ENCODE data around the gene IFNL4. TPM values are rescaled to one million over a fixed set of nuclear protein-coding genes. Genes with fewer than 3 reads are reported as not detected.

Gene IFNL4
- total and polyA plus RNA-seq, 9 donors, result 0.17 to 0.23 TPM; not detected in 7

DNA sequence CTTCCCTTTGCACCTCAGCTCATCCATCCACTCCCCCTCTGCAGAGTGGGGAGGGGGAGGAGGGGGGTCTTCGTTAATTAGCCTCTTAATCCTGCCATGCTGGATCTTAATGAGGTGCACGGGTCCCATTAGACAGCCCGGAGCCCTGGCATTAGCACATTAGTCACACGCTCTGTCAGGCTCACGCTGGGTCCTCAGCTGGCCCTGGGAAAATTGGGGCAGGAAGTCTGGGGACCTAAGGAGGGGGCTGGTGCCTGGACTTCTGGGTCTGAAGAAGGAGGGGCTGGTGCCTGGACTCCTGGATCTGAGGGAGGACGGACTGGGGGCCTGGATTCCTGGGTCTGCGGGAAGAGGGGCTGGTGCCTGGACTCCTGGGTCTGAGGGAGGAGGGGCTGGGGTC, 52.3 kb downstream of the IFNL4 start:
- H3K36me3 ChIP-seq, result no peaks in the 10 kb centered on the region
- 20 to 30% (median 20%) methylated on average over 7 of the region's 7 CpGs for WGBS, 3 donors
- no peaks in the 10 kb centered on the region for H3K9me3 ChIP-seq
- intact Hi-C loops (cut with DNase I), result no loop called here
- no peak for DNase-seq
- H3K4me1 ChIP-seq (ENCODE audit: insufficient read depth), result peaks cover 4% of the 10 kb centered on the region
- TF ChIP-seq EP300 (IDR thresholded peaks at IDR 0.05), result no peak
- no peak for TF ChIP-seq POLR2A (IDR thresholded peaks at IDR 0.05)
- TF ChIP-seq, protein P1, sequence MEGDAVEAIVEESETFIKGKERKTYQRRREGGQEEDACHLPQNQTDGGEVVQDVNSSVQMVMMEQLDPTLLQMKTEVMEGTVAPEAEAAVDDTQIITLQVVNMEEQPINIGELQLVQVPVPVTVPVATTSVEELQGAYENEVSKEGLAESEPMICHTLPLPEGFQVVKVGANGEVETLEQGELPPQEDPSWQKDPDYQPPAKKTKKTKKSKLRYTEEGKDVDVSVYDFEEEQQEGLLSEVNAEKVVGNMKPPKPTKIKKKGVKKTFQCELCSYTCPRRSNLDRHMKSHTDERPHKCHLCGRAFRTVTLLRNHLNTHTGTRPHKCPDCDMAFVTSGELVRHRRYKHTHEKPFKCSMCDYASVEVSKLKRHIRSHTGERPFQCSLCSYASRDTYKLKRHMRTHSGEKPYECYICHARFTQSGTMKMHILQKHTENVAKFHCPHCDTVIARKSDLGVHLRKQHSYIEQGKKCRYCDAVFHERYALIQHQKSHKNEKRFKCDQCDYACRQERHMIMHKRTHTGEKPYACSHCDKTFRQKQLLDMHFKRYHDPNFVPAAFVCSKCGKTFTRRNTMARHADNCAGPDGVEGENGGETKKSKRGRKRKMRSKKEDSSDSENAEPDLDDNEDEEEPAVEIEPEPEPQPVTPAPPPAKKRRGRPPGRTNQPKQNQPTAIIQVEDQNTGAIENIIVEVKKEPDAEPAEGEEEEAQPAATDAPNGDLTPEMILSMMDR (IDR thresholded peaks at IDR 0.05), result no peak
- no peak overlapping the region for H3K4me3 ChIP-seq
- H3K27ac ChIP-seq, result no peak overlapping the region
- H3K27me3 ChIP-seq, result no peaks in the 10 kb centered on the region

Other genes with a start within 250 kb of the IFNL4 start
- gene FBXO27, start 216.3 kb downstream of the IFNL4 start, total RNA-seq, result 10 to 100 TPM in 5 of 7 donors, 1 to 10 TPM in 2; 5.7 to 21.4 (median 19.1) TPM
- gene FBXO27, start 216.3 kb downstream of the IFNL4 start, polyA plus RNA-seq, result 10 to 100 TPM in 1 of 2 donors, 1 to 10 TPM in 1; 6.4 to 14.7 TPM
- gene ACP7, start 164.5 kb downstream of the IFNL4 start, total RNA-seq, result not detected
- gene ACP7, start 164.5 kb downstream of the IFNL4 start, polyA plus RNA-seq, result not detected
- 10 to 100 TPM; 10.4 to 62.2 (median 35.4) TPM for gene PAK4, start 123.1 kb downstream of the IFNL4 start, total RNA-seq
- gene PAK4, start 123.1 kb downstream of the IFNL4 start, polyA plus RNA-seq, result 10 to 100 TPM; 11.6 to 35.7 TPM
- 1 to 10 TPM in 1 of 7 donors, under 1 TPM in 2, not detected in 4; 0.20 to 4.4 (median 0.22) TPM for gene NCCRP1, start 51.9 kb downstream of the IFNL4 start, total RNA-seq
- under 1 TPM; 0.05 to 0.15 TPM for gene NCCRP1, start 51.9 kb downstream of the IFNL4 start, polyA plus RNA-seq
- 1 to 10 TPM in 2 of 7 donors, not detected in 5; 1.2 to 2.4 TPM for gene SYCN, start 44.6 kb downstream of the IFNL4 start, total RNA-seq
- not detected for gene SYCN, start 44.6 kb downstream of the IFNL4 start, polyA plus RNA-seq
- gene IFNL3, start 3.9 kb downstream of the IFNL4 start, total RNA-seq, result not detected
- gene IFNL3, start 3.9 kb downstream of the IFNL4 start, polyA plus RNA-seq, result not detected
- not detected for gene IFNL2, start 19.5 kb upstream of the IFNL4 start, total RNA-seq
- gene IFNL2, start 19.5 kb upstream of the IFNL4 start, polyA plus RNA-seq, result not detected
- not detected for gene IFNL1, start 47.6 kb upstream of the IFNL4 start, total RNA-seq
- not detected for gene IFNL1, start 47.6 kb upstream of the IFNL4 start, polyA plus RNA-seq
- gene LRFN1, start 72.0 kb upstream of the IFNL4 start, total RNA-seq, result 1 to 10 TPM in 4 of 7 donors, under 1 TPM in 3; 0.12 to 2.2 (median 1.2) TPM
- gene LRFN1, start 72.0 kb upstream of the IFNL4 start, polyA plus RNA-seq, result 1 to 10 TPM in 1 of 2 donors, under 1 TPM in 1; 0.40 to 1.2 TPM
- gene GMFG, start 87.2 kb upstream of the IFNL4 start, total RNA-seq, result 10 to 100 TPM in 3 of 7 donors, 1 to 10 TPM in 4; 5.6 to 21.9 (median 9.9) TPM
- gene GMFG, start 87.2 kb upstream of the IFNL4 start, polyA plus RNA-seq, result 10 to 100 TPM; 20.5 to 39.7 TPM
- 100 to 1,000 TPM in 5 of 7 donors, 10 to 100 TPM in 2; 59.0 to 139 (median 110) TPM for gene SAMD4B, start 93.6 kb upstream of the IFNL4 start, total RNA-seq
- gene SAMD4B, start 93.6 kb upstream of the IFNL4 start, polyA plus RNA-seq, result 100 to 1,000 TPM in 1 of 2 donors, 10 to 100 TPM in 1; 64.4 to 119 TPM
- 10 to 100 TPM; 31.0 to 60.2 (median 47.4) TPM for gene PAF1, start 142.2 kb upstream of the IFNL4 start, total RNA-seq
- gene PAF1, start 142.2 kb upstream of the IFNL4 start, polyA plus RNA-seq, result 10 to 100 TPM; 52.7 to 78.1 TPM
- gene MED29, start 142.5 kb upstream of the IFNL4 start, total RNA-seq, result 10 to 100 TPM; 27.7 to 62.9 (median 59.9) TPM
- gene MED29, start 142.5 kb upstream of the IFNL4 start, polyA plus RNA-seq, result 10 to 100 TPM; 43.5 to 48.8 TPM
- gene ZFP36, start 158.0 kb upstream of the IFNL4 start, total RNA-seq, result 100 to 1,000 TPM in 6 of 7 donors, 10 to 100 TPM in 1; 78.1 to 995 (median 152) TPM
- gene ZFP36, start 158.0 kb upstream of the IFNL4 start, polyA plus RNA-seq, result 100 to 1,000 TPM; 204 to 320 TPM
- gene PLEKHG2, start 163.8 kb upstream of the IFNL4 start, total RNA-seq, result 10 to 100 TPM in 6 of 7 donors, 1 to 10 TPM in 1; 8.6 to 68.0 (median 33.9) TPM
- gene PLEKHG2, start 163.8 kb upstream of the IFNL4 start, polyA plus RNA-seq, result 10 to 100 TPM; 12.9 to 23.0 TPM
- gene RPS16, start 187.1 kb upstream of the IFNL4 start, total RNA-seq, result 1,000 to 10,000 TPM; 3,321 to 5,287 (median 4,531) TPM
- 1,000 to 10,000 TPM; 2,348 to 7,403 TPM for gene RPS16, start 187.1 kb upstream of the IFNL4 start, polyA plus RNA-seq
- gene SUPT5H, start 196.7 kb upstream of the IFNL4 start, total RNA-seq, result 100 to 1,000 TPM in 4 of 7 donors, 10 to 100 TPM in 3; 51.4 to 127 (median 101) TPM
- gene SUPT5H, start 196.7 kb upstream of the IFNL4 start, polyA plus RNA-seq, result 100 to 1,000 TPM in 1 of 2 donors, 10 to 100 TPM in 1; 98.8 to 163 TPM
- 10 to 100 TPM; 31.5 to 59.9 (median 51.4) TPM for gene TIMM50, start 232.0 kb upstream of the IFNL4 start, total RNA-seq
- 10 to 100 TPM; 41.2 to 48.3 TPM for gene TIMM50, start 232.0 kb upstream of the IFNL4 start, polyA plus RNA-seq

Measured in ovary (tissue), 9 donors.